ENCODE data around the gene NATD1.
A peak's percentile ranks its signal among the peaks of the same experiment; 100 is the strongest.

Gene NATD1

DNA sequence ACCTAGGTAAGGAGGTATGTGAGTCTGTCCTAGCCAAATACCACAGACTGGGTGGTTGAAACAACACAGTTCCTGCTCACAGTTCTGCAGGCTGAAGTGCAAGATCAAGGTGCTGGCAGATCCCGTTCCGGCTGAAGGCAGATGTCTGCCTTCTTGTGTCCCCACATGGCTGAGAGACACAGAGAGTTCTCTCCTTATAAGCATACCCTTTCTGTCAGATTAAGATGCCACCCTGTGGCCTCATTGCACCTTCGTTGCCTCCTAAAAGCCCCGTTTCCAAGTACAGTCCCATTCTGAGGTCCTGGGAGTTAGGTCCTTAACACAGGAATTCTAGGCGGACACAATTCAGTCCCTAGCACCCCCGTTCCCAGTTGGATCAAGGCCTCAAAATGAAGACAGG lies 30.1 kb downstream of the NATD1 start:
- Histone ChIP-seq H3K4me3 (ENCODE audit: low read depth, low read length) (no peak overlapping the region), H2AFZ (ENCODE audit: low read length, unreplicated experiment) (no peak overlapping the region), H3K79me2 (ENCODE audit: control insufficient read depth, insufficient read depth, low read length, unreplicated experiment) (peaks cover 8% of the 10 kb centered on the region), H3K27ac (ENCODE audit: low read depth, low read length) (no peak overlapping the region), H3K36me3 (ENCODE audit: insufficient read depth, low read length) (0 out of 2 replicates have a peak, but pooled peaks cover 4% of the 10 kb centered on the region), H3K27me3 (ENCODE audit: insufficient read depth, low read length) (no peaks in the 10 kb centered on the region), H3K4me1 (ENCODE audit: control insufficient read depth, insufficient read depth, low read length, unreplicated experiment) (no peaks in the 10 kb centered on the region)

DNA sequence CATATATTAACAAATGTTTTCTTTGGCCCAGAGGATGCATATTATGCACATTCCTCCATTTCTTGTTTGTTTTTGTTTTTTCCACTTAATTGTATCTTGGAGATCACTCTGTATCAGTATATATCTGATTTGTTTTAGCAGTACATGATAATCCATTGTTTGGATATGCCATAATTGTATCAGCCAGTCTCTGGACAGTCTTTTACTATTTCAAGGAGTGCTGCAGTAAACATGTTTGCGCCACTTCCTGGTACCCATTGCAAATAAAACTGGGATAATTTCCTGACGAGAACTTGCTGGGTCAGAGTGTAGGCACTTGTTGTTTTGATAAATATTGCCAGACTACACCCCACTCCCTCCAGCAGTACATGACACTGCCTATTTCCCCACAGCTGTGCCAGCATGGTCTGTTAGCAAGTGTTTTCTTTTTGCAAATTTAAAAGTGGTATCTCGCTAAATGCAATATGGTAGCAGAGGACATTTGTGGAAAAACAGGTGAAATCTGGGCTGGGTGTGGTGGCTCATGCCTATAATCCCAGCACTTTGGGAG lies 34.3 kb downstream of the NATD1 start:
- H3K4me3 ChIP-seq (ENCODE audit: low read depth, low read length) = no peak overlapping the region
- 0 out of 2 replicates have a peak, but pooled peaks cover 4% of the 10 kb centered on the region for H3K36me3 ChIP-seq (ENCODE audit: insufficient read depth, low read length)
- peaks cover 11% of the 10 kb centered on the region for H3K4me1 ChIP-seq (ENCODE audit: control insufficient read depth, insufficient read depth, low read length, unreplicated experiment)
- H3K27ac ChIP-seq (ENCODE audit: low read depth, low read length) = no peak overlapping the region
- no peak overlapping the region for H2AFZ ChIP-seq (ENCODE audit: low read length, unreplicated experiment)
- peaks cover 33% of the 10 kb centered on the region for H3K79me2 ChIP-seq (ENCODE audit: control insufficient read depth, insufficient read depth, low read length, unreplicated experiment)
- no peaks in the 10 kb centered on the region for H3K27me3 ChIP-seq (ENCODE audit: insufficient read depth, low read length)

DNA sequence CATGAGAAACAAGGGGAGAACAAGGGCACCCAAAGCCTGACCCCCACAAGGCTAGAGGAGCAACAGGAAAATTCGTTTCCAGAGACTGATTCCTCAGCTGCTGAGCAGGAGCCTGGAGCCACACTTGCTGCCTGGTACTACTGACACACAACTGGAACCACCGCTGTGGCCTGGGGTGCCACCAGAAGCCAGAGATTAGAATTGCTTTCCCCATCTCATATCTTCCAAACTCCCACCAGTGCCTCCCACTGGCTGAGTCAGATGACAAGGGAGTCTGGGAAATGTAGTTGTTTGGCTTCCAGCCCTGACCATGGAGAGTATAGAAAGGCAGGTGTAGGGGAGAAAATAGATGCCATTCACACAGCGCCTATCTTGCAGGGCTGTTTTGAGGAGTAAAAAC lies 35.1 kb downstream of the NATD1 start:
- Histone ChIP-seq H3K36me3 (ENCODE audit: insufficient read depth, low read length) (0 out of 2 replicates have a peak, but pooled peaks cover 4% of the 10 kb centered on the region), H3K27ac (ENCODE audit: low read depth, low read length) (no peak overlapping the region), H3K79me2 (ENCODE audit: control insufficient read depth, insufficient read depth, low read length, unreplicated experiment) (peaks cover 40% of the 10 kb centered on the region), H2AFZ (ENCODE audit: low read length, unreplicated experiment) (no peak overlapping the region), H3K27me3 (ENCODE audit: insufficient read depth, low read length) (no peaks in the 10 kb centered on the region), H3K4me1 (ENCODE audit: control insufficient read depth, insufficient read depth, low read length, unreplicated experiment) (peaks cover 11% of the 10 kb centered on the region), H3K4me3 (ENCODE audit: low read depth, low read length) (no peak overlapping the region)

DNA sequence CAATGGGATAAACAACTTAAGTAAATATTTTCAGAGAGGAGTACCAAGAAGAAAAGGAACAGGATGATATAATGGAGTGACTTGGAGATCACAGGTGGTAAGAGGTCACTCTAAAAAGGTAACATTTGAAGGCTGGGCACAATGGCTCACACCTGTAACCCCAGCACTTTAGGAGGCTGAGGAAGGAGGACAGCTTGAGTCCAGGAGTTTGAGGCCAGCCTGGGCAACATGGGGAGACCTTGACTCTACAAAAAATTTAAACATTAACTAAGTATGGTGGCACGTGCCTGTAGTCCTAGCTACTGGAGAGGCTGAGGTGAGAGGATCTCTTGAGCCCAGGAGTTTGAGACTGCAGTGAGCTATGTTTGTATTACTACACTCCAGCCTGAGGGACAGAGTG lies 35.9 kb downstream of the NATD1 start:
- Histone ChIP-seq H2AFZ (ENCODE audit: low read length, unreplicated experiment) (no peak overlapping the region), H3K4me3 (ENCODE audit: low read depth, low read length) (no peak overlapping the region), H3K36me3 (ENCODE audit: insufficient read depth, low read length) (0 out of 2 replicates have a peak, but pooled peaks cover 4% of the 10 kb centered on the region), H3K27me3 (ENCODE audit: insufficient read depth, low read length) (no peaks in the 10 kb centered on the region), H3K27ac (ENCODE audit: low read depth, low read length) (no peak overlapping the region), H3K4me1 (ENCODE audit: control insufficient read depth, insufficient read depth, low read length, unreplicated experiment) (peaks cover 15% of the 10 kb centered on the region), H3K79me2 (ENCODE audit: control insufficient read depth, insufficient read depth, low read length, unreplicated experiment) (peaks cover 48% of the 10 kb centered on the region)

DNA sequence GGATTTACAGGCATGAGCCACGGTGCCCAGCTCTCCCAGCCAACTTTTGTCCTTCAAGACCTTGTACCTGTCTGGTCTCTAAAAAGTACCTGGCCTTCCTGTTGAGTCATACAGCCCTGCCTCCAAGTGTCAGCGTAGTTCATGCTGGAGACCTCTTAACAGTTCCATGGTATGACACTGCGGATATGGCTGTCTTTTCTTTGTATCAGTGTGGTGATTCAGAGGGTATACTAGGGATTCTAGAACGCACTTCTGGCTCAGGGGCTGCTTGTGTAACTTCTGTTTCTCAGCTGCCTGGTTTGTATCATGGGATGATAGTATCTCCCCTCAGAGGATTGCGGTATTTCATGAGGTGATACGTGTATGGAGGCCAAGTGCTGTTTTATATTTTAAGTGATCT lies 37.3 kb downstream of the NATD1 start:
- peaks cover 24% of the 10 kb centered on the region for H3K4me1 ChIP-seq (ENCODE audit: control insufficient read depth, insufficient read depth, low read length, unreplicated experiment)
- H3K4me3 ChIP-seq (ENCODE audit: low read depth, low read length) = no peak overlapping the region
- 0 out of 2 replicates have a peak, but pooled peaks cover 4% of the 10 kb centered on the region for H3K36me3 ChIP-seq (ENCODE audit: insufficient read depth, low read length)
- H3K79me2 ChIP-seq (ENCODE audit: control insufficient read depth, insufficient read depth, low read length, unreplicated experiment) = peaks cover 62% of the 10 kb centered on the region
- no peak overlapping the region for H3K27ac ChIP-seq (ENCODE audit: low read depth, low read length)
- no peaks in the 10 kb centered on the region for H3K27me3 ChIP-seq (ENCODE audit: insufficient read depth, low read length)
- no peak overlapping the region for H2AFZ ChIP-seq (ENCODE audit: low read length, unreplicated experiment)

DNA sequence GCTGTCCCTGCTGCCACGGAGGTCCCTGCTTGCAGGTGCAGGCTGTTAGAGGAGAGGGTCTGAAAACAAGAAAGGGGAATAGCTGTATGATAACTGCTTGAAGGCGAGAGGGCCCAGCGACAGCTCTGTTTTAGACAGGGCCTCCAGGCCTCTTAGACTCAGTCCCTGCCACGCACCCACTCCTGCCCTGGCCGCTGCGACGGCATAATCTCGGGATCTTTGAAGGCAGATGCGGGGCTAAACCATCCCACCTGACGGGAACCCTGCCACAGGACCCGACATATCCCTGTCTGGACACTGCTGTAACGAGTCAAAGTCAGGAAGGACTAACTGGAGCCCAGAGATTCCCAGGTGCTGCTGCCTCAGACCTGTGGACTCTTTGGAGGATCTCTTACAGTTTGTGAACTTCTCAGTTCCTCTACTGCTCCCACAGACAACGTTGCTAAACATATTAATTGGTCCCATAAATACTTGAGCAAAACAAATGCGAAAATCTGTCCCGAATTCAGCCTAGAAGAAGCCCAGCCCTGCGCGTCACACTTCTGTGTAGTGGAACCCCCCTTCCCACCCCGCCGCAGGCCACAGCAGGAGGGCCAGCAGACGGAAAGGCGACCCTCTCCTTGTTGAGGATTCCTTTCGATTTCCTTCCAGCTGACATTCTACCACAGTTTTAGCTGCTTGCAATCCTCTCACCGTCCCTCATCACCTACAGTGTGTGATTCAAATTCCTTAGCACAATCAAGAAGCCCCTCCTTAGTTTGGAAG lies 38.3 kb downstream of the NATD1 start:
- peaks cover 69% of the 10 kb centered on the region for H3K79me2 ChIP-seq (ENCODE audit: control insufficient read depth, insufficient read depth, low read length, unreplicated experiment)
- H3K4me3 ChIP-seq (ENCODE audit: low read depth, low read length) = peak overlapping the region; percentile 99
- peak overlapping the region; percentile 84 for H3K27ac ChIP-seq (ENCODE audit: low read depth, low read length)
- peak overlapping the region; percentile 61 for H2AFZ ChIP-seq (ENCODE audit: low read length, unreplicated experiment)
- no peaks in the 10 kb centered on the region for H3K27me3 ChIP-seq (ENCODE audit: insufficient read depth, low read length)
- H3K4me1 ChIP-seq (ENCODE audit: control insufficient read depth, insufficient read depth, low read length, unreplicated experiment) = peaks cover 24% of the 10 kb centered on the region
- H3K36me3 ChIP-seq (ENCODE audit: insufficient read depth, low read length) = no peaks in the 10 kb centered on the region

DNA sequence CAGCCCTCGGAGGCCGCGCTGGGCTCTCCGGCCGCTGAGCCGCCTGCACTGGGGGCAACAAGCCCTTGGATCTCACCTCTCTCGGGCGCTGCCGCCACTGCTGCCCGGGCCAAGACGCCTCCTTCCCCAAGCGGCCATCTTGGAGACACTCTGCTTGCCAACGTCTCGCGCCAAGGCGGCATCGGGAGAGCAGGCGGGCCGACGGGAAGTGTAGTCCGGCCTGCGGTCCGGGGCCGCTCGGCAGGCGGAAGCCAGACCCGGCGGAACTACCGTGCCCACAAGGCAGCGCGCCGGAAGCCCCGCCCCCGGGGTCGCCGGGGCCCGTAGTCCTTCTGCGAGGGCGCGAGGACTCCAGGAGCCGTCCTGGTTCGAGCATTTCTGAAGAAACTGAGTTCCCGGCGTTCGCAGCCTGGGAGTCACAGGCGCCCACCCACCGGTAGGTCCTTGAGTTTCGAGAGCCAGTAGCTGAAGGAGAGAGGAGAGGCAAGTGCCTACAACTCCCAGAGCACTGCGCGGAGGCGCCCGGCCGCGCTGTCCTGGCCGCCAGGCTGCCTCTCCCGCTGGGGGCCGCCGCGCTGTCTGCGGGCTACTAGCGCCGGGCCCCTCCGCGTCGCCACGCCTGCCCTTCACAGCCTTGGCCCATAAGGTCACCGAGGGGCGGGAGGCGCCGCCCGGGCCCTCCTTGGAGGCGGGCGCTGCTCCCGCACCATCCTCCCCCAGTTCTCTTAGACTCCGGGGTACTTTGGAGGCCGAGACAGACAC lies 39.0 kb downstream of the NATD1 start, which contains the start of gene TMEM11:
Gene TMEM11 (minus strand): TSS at position 147 of the 762 bp plus-strand sequence. CDS start 9 bp downstream, at position 138.
- peaks cover 24% of the 10 kb centered on the region for H3K4me1 ChIP-seq (ENCODE audit: control insufficient read depth, insufficient read depth, low read length, unreplicated experiment)
- H3K36me3 ChIP-seq (ENCODE audit: insufficient read depth, low read length) = no peaks in the 10 kb centered on the region
- H2AFZ ChIP-seq (ENCODE audit: low read length, unreplicated experiment) = peak within 1 kb of the TSS; percentile 90
- peak within 1 kb of the TSS; percentile 99 for H3K4me3 ChIP-seq (ENCODE audit: low read depth, low read length)
- peak within 1 kb of the TSS; percentile 84 for H3K27ac ChIP-seq (ENCODE audit: low read depth, low read length)
- no peaks in the 10 kb centered on the region for H3K27me3 ChIP-seq (ENCODE audit: insufficient read depth, low read length)
- peaks cover 77% of the 10 kb centered on the region for H3K79me2 ChIP-seq (ENCODE audit: control insufficient read depth, insufficient read depth, low read length, unreplicated experiment)

DNA sequence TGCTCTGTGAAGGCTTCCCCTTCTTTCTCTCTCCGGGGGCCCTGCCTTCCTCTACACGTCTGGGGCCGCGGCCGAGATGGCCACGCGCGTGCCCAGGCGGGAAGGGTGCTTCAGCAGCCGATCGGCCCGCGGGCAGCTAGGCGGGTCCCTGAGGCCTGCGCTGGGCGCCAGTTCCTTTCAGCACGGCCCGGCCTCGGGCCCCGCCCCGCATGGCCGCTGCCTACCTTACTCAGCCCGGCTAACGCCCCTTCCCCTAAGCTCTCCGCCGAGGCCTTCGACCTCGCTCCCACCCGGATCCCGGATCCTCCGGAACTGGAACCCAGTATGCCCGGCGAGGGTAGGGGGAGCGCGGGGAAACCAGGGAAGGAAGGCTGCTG lies 39.6 kb downstream of the NATD1 start:
- Histone ChIP-seq H3K79me2 (ENCODE audit: control insufficient read depth, insufficient read depth, low read length, unreplicated experiment) (peaks cover 78% of the 10 kb centered on the region), H3K27ac (ENCODE audit: low read depth, low read length) (peak overlapping the region; percentile 84), H3K36me3 (ENCODE audit: insufficient read depth, low read length) (no peaks in the 10 kb centered on the region), H3K4me3 (ENCODE audit: low read depth, low read length) (peak overlapping the region; percentile 99), H2AFZ (ENCODE audit: low read length, unreplicated experiment) (peak overlapping the region; percentile 90), H3K27me3 (ENCODE audit: insufficient read depth, low read length) (no peaks in the 10 kb centered on the region), H3K4me1 (ENCODE audit: control insufficient read depth, insufficient read depth, low read length, unreplicated experiment) (peaks cover 24% of the 10 kb centered on the region)

DNA sequence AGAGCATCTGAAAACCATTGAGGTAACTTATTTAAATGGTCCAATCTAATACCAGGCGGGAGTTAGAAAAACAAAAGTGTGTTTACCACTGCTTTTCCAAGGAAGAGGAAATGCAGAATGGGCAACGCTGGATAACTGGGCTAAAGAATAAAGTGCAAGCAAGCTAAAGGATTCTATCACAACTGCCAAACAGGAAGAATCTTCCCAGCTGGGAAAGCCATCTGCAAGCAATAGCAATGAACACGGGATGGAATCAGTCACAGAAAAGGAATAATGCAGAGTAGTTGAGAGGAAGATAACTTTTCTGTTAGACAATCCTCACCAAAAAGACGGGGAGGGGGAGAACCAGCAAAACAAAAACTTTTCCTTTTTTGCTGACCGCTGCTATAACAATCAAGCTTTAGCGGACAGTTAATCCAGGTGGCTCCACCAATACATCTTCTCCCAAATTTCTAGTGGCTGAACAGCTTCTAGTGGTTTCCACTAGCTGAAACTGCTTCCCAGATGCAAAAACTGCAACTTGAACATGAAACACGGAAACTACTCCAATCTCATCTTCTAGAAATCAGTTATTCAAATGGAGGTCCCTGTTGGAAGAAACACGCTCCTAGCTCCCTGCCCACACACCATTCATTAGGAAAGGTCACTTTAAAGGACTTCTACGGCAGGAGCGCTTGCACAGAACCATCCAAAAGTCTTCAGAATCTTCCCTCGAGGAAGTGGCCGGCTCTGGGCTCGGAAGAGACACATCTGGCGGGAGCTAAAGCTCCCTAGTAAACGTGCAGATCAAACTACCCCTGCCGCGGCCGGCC lies 40.2 kb downstream of the NATD1 start:
- no peak overlapping the region for H2AFZ ChIP-seq (ENCODE audit: low read length, unreplicated experiment)
- H3K4me3 ChIP-seq (ENCODE audit: low read depth, low read length) = peak overlapping the region; percentile 99
- H3K4me1 ChIP-seq (ENCODE audit: control insufficient read depth, insufficient read depth, low read length, unreplicated experiment) = peaks cover 24% of the 10 kb centered on the region
- H3K27me3 ChIP-seq (ENCODE audit: insufficient read depth, low read length) = no peaks in the 10 kb centered on the region
- no peaks in the 10 kb centered on the region for H3K36me3 ChIP-seq (ENCODE audit: insufficient read depth, low read length)
- H3K27ac ChIP-seq (ENCODE audit: low read depth, low read length) = peak overlapping the region; percentile 84; the same call in 1 of the 2 replicates
- H3K79me2 ChIP-seq (ENCODE audit: control insufficient read depth, insufficient read depth, low read length, unreplicated experiment) = peaks cover 83% of the 10 kb centered on the region

Measured in ACC112 (cell line).